HL-60 (cell line): Measurements from ENCODE around the gene ASTN2.

ENCODE experiments used
- DNase-seq, 2 experiments: peaks; one replicate each; pipeline ENCODE4 v3.0.0-alpha.2; 2010 to 2020; ENCODE audit warnings: low read depth in 1 of 2, low spot score in 1 of 2
- H3K27ac ChIP-seq: fragments of 250-450 bp; sonication (Bioruptor Pico); replicated peaks from 2 replicates; pipeline ENCODE4 v1.5.1; 2020; ENCODE audit warnings: mild to moderate bottlenecking, moderate library complexity
- H3K27me3 ChIP-seq: fragments of 250-450 bp; sonication (Bioruptor Pico); 2 replicates; pipeline ENCODE4 v1.5.1; 2021; ENCODE audit warnings: mild to moderate bottlenecking, moderate library complexity; ENCODE audit not compliant: insufficient read depth, poor library complexity, severe bottlenecking
- H3K4me3 ChIP-seq: replicated peaks from 2 replicates; pipeline ENCODE4 v1.5.1; 2011; ENCODE audit warnings: mild to moderate bottlenecking, control low read depth, low read length; ENCODE audit not compliant: insufficient read depth
- CTCF ChIP-seq: IDR thresholded peaks from one replicate; pipeline ENCODE4 v1.5.1; 2011; ENCODE audit warnings: low read length, control low read depth, inconsistent platforms; ENCODE audit not compliant: insufficient read depth
- GABPA ChIP-seq: IDR thresholded peaks from 2 replicates; pipeline ENCODE4 v1.6.1; 2012; ENCODE audit warnings: low read depth
- POLR2AphosphoS5 ChIP-seq: IDR thresholded peaks from 2 replicates; pipeline ENCODE4 v1.6.1; 2012; ENCODE audit warnings: low read depth
- SPI1 ChIP-seq: IDR thresholded peaks from 2 replicates; pipeline ENCODE4 v1.6.1; 2012; ENCODE audit warnings: low read depth, mild to moderate bottlenecking, borderline replicate concordance
- TF ChIP-seq, protein P1 (sequence below): IDR thresholded peaks from 2 replicates; pipeline ENCODE4 v1.6.1; 2012; ENCODE audit warnings: low read depth; ENCODE audit not compliant: insufficient replicate concordance

ASTN2 gene

DNA sequence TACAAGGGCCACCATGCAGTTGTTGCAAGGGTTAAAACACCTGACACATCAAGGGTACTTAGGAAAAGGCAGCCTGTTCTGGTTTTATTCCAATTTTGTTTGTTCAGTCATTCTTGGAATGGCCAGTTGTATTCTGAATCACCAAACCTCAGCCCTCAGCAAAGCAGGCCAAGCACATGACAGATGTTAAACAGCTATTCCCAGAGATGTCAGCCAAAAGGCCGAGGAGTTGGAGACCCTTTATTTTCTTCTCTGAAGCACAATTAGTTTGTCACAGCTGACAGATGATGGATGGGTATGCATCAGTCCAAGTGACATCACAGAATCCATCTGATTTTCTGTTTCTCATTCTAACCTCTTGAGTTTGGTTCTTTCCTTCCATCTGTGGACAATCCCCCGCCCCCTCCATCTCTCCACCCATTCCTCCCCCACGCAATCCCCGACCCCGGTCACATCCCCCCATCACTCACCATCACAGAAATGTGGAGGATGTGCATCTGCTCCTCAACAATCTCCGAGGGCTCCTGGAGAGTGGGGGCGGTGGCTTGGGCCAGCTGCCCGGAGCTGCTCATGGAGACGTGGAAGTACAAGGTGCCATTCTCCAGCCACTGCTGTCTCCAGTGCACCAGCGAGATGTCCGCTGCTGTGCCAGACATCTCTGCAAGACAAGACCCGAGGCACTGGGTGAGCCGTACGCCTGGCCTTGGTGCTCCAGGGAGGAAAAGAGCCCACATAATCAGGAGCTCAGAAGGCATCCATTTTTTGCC, 123.8 kb downstream of the ASTN2 start:
- TF ChIP-seq GABPA, result no peak
- no peak for TF ChIP-seq CTCF
- Histone ChIP-seq H3K27ac (no peak overlapping the region), H3K4me3 (no peak overlapping the region), H3K27me3 (no peaks in the 10 kb centered on the region)
- no peak for DNase-seq

DNA sequence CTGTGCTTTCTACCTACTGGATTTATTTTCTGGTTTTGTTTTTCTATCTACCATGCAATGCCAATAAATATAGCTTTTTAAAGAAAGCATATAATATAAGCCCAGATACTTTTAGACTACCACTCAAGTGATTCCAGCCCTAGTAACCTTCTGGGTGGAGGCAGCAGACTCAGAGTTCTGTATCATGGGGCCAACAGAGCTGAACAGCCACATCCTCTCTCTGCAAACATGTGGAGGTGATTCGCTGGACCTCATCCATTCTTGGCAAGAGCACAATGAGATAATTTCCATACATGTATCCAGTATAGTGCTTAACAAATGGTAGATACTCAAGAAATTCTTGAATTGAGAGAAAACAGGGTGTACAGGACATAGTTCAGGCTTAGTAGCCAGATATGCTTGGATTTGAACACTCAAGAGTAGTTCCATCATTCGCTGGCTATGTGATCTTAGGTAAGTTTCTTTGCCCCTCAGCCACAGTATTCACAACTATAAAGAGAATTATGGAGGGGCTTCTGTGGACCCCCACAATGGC, 124.5 kb downstream of the ASTN2 start:
- no peak overlapping the region for H3K27ac ChIP-seq
- no peak for DNase-seq
- no peak for TF ChIP-seq CTCF
- TF ChIP-seq, protein P1, sequence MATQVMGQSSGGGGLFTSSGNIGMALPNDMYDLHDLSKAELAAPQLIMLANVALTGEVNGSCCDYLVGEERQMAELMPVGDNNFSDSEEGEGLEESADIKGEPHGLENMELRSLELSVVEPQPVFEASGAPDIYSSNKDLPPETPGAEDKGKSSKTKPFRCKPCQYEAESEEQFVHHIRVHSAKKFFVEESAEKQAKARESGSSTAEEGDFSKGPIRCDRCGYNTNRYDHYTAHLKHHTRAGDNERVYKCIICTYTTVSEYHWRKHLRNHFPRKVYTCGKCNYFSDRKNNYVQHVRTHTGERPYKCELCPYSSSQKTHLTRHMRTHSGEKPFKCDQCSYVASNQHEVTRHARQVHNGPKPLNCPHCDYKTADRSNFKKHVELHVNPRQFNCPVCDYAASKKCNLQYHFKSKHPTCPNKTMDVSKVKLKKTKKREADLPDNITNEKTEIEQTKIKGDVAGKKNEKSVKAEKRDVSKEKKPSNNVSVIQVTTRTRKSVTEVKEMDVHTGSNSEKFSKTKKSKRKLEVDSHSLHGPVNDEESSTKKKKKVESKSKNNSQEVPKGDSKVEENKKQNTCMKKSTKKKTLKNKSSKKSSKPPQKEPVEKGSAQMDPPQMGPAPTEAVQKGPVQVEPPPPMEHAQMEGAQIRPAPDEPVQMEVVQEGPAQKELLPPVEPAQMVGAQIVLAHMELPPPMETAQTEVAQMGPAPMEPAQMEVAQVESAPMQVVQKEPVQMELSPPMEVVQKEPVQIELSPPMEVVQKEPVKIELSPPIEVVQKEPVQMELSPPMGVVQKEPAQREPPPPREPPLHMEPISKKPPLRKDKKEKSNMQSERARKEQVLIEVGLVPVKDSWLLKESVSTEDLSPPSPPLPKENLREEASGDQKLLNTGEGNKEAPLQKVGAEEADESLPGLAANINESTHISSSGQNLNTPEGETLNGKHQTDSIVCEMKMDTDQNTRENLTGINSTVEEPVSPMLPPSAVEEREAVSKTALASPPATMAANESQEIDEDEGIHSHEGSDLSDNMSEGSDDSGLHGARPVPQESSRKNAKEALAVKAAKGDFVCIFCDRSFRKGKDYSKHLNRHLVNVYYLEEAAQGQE, result no peak
- TF ChIP-seq SPI1, result no peak
- no peak for TF ChIP-seq GABPA
- TF ChIP-seq POLR2AphosphoS5, result no peak
- no peak overlapping the region for H3K4me3 ChIP-seq
- no peaks in the 10 kb centered on the region for H3K27me3 ChIP-seq

- H3K27me3 ChIP-seq, result no peaks in the 10 kb centered on the region
- TF ChIP-seq CTCF (no peak), GABPA (no peak), POLR2AphosphoS5 (no peak), SPI1 (no peak)
- TF ChIP-seq, protein P1, result no peak
- no peak overlapping the region for H3K4me3 ChIP-seq
- no peak for DNase-seq
- H3K27ac ChIP-seq, result no peak overlapping the region
These were observed 128.6 kb downstream of the ASTN2 start for GRCh38 chr9:117286245-117286644.
